Uterus (tissue), 4 donors: ENCODE measurements around the gene ZNF750. TPM values are rescaled to one million over a fixed set of nuclear protein-coding genes. Genes with fewer than 3 reads are reported as not detected.

Experiments
- DNase-seq, 2 donors: peaks; one replicate each; pipeline ENCODE4 v3.0.0-alpha.2; 2019 to 2020
- H3K27ac ChIP-seq, 2 donors: fragments of 200-600 bp; sonication (generic); 1 replicate in 1 of 2; 2 replicates in 1 of 2; pipeline ENCODE4 v1.5.1; 2016 to 2018
- H3K27me3 ChIP-seq, 2 donors: fragments of 200-600 bp; sonication (generic); one replicate each; pipeline ENCODE4 v1.5.1; 2018 to 2019; ENCODE audit warnings: control low read depth in 1 of 2
- H3K36me3 ChIP-seq, 2 donors: fragments of 200-600 bp; sonication (generic); one replicate each; pipeline ENCODE4 v1.5.1; 2019; ENCODE audit warnings: control low read depth in 1 of 2
- H3K4me1 ChIP-seq, 2 donors: fragments of 200-600 bp; sonication (generic); one replicate each; pipeline ENCODE4 v1.5.1; 2018 to 2019; ENCODE audit warnings: control low read depth in 1 of 2
- H3K4me3 ChIP-seq, 2 donors: fragments of 200-600 bp; sonication (generic); 1 replicate in 1 of 2; 2 replicates in 1 of 2; pipeline ENCODE4 v1.5.1; 2018 to 2019; ENCODE audit warnings: mild to moderate bottlenecking in 1 of 2
- H3K9me3 ChIP-seq, 2 donors: fragments of 200-600 bp; sonication (generic); one replicate each; pipeline ENCODE4 v1.5.1; 2019; ENCODE audit warnings: control low read depth in 1 of 2
- POLR2A ChIP-seq, 2 donors: fragments of 450-650 bp; IDR thresholded peaks; one replicate each; pipeline ENCODE4 v1.6.1; 2016; ENCODE audit warnings: antibody characterized with exemption in 2 of 2, mild to moderate bottlenecking in 1 of 2, moderate library complexity in 1 of 2
- intact Hi-C: fragments of 100-400 bp; cut with DNase I; formaldehyde crosslinking; loops from one replicate; pipeline ENCODE4 v1.15.1; 2023; ENCODE audit warnings: low total_unique reads
- total RNA-seq, 4 donors: library from RNA; depleted of rRNA in 3 of 4; stranded (reverse); fragments of >200 nt in 3 of 4; gene quantifications; one replicate each; pipeline versions ENCODE4 v1.1.0 to v1.2.4, GENCODE V29; 2014 to 2023
- TF ChIP-seq, protein P1 (sequence below), 4 experiments: fragments of 200-600 bp in 2 of 4; fragments of 450-650 bp in 2 of 4; sonication (generic) in 2 of 4; IDR thresholded peaks; one replicate each; pipeline ENCODE4 v1.5.1; 2016 to 2019; ENCODE audit warnings: antibody characterized with exemption in 4 of 4, mild to moderate bottlenecking in 2 of 4, moderate library complexity in 1 of 4
- donor health status: DM: yes; HTN: yes; CAD: no.

ZNF750 gene
- total RNA-seq, 4 donors from 2014 or later: under 0.01 to 0.07 TPM; not detected in 2

GRCh38 chr17:82875407-82875856 lies 35.6 kb upstream of the ZNF750 start:
- H3K27ac ChIP-seq: peak overlapping the region in 1 of 2 donors; percentile 59

DNA sequence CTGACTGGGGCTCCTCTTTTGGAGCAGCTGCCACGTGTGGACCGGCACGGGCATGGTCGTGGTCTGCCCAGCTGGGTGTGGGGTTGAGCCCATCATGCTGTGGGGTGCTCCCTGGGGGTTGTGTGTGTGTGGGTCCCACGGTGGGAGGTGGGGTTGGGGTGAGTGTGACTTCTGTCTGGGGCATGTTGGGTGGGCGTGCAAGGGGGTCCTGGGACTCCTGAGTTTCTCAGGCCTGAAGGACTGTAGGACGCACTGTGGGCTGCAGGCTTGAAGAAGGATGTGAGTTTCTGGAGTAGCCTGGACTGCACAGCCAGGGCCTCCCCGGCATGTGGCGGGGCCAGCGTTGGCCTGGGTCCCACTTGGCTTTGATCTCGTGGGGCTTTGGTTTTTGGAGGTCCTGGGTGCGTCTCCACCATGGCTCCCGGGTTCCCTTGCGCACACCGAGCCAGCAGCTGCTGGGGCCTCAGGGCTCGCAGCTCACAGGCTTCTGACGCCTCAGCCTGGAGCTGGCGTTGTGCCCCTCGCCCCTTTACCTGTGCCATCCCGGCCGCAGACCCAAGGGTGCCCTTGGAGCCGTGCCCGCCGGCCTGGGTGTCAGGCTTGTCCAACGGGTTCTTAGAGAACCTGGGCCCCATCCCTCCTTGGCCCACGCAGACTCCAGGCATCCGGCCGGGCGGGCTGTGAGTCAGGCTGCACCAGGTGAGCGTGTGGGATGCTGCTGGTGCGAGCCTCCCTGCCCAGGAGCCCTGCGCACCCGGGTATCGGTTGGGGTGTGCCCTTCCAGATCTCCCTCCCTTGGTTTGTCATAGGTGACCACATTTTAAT lies 34.4 kb upstream of the ZNF750 start:
- Histone ChIP-seq H3K4me3 (no peak overlapping the region), H3K36me3 (no peaks in the 10 kb centered on the region), H3K27me3 (no peaks in the 10 kb centered on the region), H3K4me1 (peaks cover 0 to 5% of the 10 kb centered on the region in 2 donors), H3K27ac (no peak overlapping the region), H3K9me3 (no peaks in the 10 kb centered on the region)
- no peak for DNase-seq
- TF ChIP-seq, protein P1, sequence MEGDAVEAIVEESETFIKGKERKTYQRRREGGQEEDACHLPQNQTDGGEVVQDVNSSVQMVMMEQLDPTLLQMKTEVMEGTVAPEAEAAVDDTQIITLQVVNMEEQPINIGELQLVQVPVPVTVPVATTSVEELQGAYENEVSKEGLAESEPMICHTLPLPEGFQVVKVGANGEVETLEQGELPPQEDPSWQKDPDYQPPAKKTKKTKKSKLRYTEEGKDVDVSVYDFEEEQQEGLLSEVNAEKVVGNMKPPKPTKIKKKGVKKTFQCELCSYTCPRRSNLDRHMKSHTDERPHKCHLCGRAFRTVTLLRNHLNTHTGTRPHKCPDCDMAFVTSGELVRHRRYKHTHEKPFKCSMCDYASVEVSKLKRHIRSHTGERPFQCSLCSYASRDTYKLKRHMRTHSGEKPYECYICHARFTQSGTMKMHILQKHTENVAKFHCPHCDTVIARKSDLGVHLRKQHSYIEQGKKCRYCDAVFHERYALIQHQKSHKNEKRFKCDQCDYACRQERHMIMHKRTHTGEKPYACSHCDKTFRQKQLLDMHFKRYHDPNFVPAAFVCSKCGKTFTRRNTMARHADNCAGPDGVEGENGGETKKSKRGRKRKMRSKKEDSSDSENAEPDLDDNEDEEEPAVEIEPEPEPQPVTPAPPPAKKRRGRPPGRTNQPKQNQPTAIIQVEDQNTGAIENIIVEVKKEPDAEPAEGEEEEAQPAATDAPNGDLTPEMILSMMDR (IDR thresholded peaks at IDR 0.05): no peak
- no peak for TF ChIP-seq POLR2A (IDR thresholded peaks at IDR 0.05)
- intact Hi-C loops: no loop called here

More at GRCh38 chr17:82875407-82875856, 35.6 kb upstream of the ZNF750 start:
- TF ChIP-seq, protein P1 (IDR thresholded peaks at IDR 0.05): no peak
- no peak for TF ChIP-seq POLR2A (IDR thresholded peaks at IDR 0.05)
- Histone ChIP-seq H3K4me1 (peaks cover 0 to 5% of the 10 kb centered on the region in 2 donors), H3K27me3 (no peaks in the 10 kb centered on the region), H3K4me3 (no peak overlapping the region), H3K36me3 (no peaks in the 10 kb centered on the region), H3K9me3 (no peaks in the 10 kb centered on the region)
- DNase-seq: no peak
- intact Hi-C loops: no loop called here

DNA sequence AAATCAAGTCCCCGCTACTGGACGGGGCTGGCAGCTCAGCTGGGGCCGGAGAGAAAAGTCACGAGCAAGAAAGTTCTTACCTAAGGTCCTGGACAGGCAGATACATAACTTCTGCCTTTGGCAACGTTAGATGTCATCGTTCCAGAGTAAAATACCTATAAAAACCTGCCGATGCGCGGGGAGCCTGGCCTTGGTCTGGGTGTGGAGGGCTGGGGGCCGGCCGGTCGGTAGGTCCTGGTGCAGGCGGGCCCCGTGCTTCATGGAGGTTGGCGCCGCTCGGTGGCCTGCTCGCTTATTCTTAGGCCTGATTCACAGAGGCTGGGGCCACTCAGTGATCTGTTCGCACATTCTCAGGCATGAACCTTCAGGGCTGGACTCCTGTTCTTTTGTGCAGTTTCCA lies 33.7 kb upstream of the ZNF750 start:
- no peak for TF ChIP-seq POLR2A (IDR thresholded peaks at IDR 0.05)
- TF ChIP-seq, protein P1 (IDR thresholded peaks at IDR 0.05): no peak
- intact Hi-C loops: no loop called here
- Histone ChIP-seq H3K36me3 (no peaks in the 10 kb centered on the region), H3K27me3 (no peaks in the 10 kb centered on the region), H3K9me3 (no peaks in the 10 kb centered on the region), H3K4me1 (peaks cover 0 to 5% of the 10 kb centered on the region in 2 donors), H3K4me3 (no peak overlapping the region), H3K27ac (no peak overlapping the region)
- no peak for DNase-seq

- H3K27ac ChIP-seq: no peak overlapping the region
- no peak for DNase-seq
- intact Hi-C loops: no loop called here
- H3K36me3 ChIP-seq: no peaks in the 10 kb centered on the region
- peaks cover 0 to 5% of the 10 kb centered on the region in 2 donors for H3K4me1 ChIP-seq
- H3K9me3 ChIP-seq: no peaks in the 10 kb centered on the region
- H3K4me3 ChIP-seq: no peak overlapping the region
- TF ChIP-seq POLR2A (IDR thresholded peaks at IDR 0.05): no peak
- TF ChIP-seq, protein P1 (IDR thresholded peaks at IDR 0.05): no peak
- no peaks in the 10 kb centered on the region for H3K27me3 ChIP-seq
Measured at GRCh38 chr17:82872591-82873520, 33.0 kb upstream of the ZNF750 start.
